Aorta (tissue), 5 donors: ENCODE measurements around the gene TCEA2. TPM values are rescaled to one million over a fixed set of nuclear protein-coding genes. Genes with fewer than 3 reads are reported as not detected.

Experiments used
- ATAC-seq: fragments of 200-7000 bp; cut with Tn5 transposase; one replicate; pipeline ENCODE4 v1.9.1; 2022; ENCODE audit warnings: moderate library complexity; ENCODE audit not compliant: low FRiP score
- DNase-seq, 2 donors: peaks; one replicate each; pipeline ENCODE4 v3.0.0-alpha.2; 2020
- H3K27ac ChIP-seq, 2 donors: one replicate each; pipeline ENCODE4 v1.5.1; 2013; ENCODE audit warnings: low read length in 2 of 2, mild to moderate bottlenecking in 2 of 2, moderate library complexity in 2 of 2, control low read depth in 1 of 2, inconsistent platforms in 1 of 2, low read depth in 1 of 2
- H3K27me3 ChIP-seq, 2 donors: one replicate each; pipeline ENCODE4 v1.6.1; 2013; ENCODE audit warnings: control low read depth in 1 of 2, low read length in 1 of 2, mild to moderate bottlenecking in 1 of 2, moderate library complexity in 1 of 2; ENCODE audit not compliant: insufficient read depth in 2 of 2, control insufficient read depth in 1 of 2
- H3K36me3 ChIP-seq, 2 donors: one replicate each; pipeline ENCODE4 v1.6.1; 2013; ENCODE audit warnings: control low read depth in 1 of 2, low read length in 1 of 2, mild to moderate bottlenecking in 1 of 2; ENCODE audit not compliant: insufficient read depth in 2 of 2, control insufficient read depth in 1 of 2
- H3K4me1 ChIP-seq, 2 donors: one replicate each; pipeline ENCODE4 v1.6.1; 2013; ENCODE audit warnings: low read length in 2 of 2, control low read depth in 1 of 2, mild to moderate bottlenecking in 1 of 2, moderate library complexity in 1 of 2; ENCODE audit not compliant: insufficient read depth in 2 of 2, control insufficient read depth in 1 of 2
- H3K4me3 ChIP-seq, 2 donors: one replicate each; pipeline ENCODE4 v1.5.1; 2013; ENCODE audit warnings: low read length in 2 of 2, control low read depth in 1 of 2, mild to moderate bottlenecking in 1 of 2
- H3K9me3 ChIP-seq: one replicate; pipeline ENCODE4 v1.6.1; 2013; ENCODE audit warnings: mild to moderate bottlenecking, low read length; ENCODE audit not compliant: control insufficient read depth
- WGBS, 2 donors: extraction: QIAGEN DNeasy Blood & Tissue Kit; methylation state at CpG; one replicate each; pipeline ENCODE4 v1.1.7; 2013; 5-methylcytosine and 5-hydroxymethylcytosine counted together
- intact Hi-C, 2 donors: fragments of 100-400 bp; cut with DNase I; formaldehyde crosslinking; loops; one replicate each; pipeline versions ENCODE4 v1.14.2 to v1.15.0; 2022
- polyA plus RNA-seq, 2 donors: library from polyadenylated mRNA; stranded (reverse); fragments of 200-250 nt; gene quantifications; one replicate each; pipeline ENCODE4 v1.2.3, GENCODE V29; 2013
- total RNA-seq, 2 donors: library from RNA; stranded (reverse); fragmentation: NEBNext Ultra II Directional; extraction: Animal tissue kit (Norgen Biotek cat#: 25700); gene quantifications; one replicate each; pipeline ENCODE4 v1.2.1, GENCODE V29; 2021
- donor health status: healthy with polysubstance abuse.
- donor health status: Bipolar disorder and iron deficiency.
- donor health status: DM: no; HTN: no; CAD: no.
- donor health status: DM: no; HTN: no; CAD: no.
- donor health status: DM: yes; HTN: yes; CAD: no.

The TCEA2 gene
- total and polyA plus RNA-seq, 4 donors: 26.2 to 80.1 (median 58.3) TPM

DNA sequence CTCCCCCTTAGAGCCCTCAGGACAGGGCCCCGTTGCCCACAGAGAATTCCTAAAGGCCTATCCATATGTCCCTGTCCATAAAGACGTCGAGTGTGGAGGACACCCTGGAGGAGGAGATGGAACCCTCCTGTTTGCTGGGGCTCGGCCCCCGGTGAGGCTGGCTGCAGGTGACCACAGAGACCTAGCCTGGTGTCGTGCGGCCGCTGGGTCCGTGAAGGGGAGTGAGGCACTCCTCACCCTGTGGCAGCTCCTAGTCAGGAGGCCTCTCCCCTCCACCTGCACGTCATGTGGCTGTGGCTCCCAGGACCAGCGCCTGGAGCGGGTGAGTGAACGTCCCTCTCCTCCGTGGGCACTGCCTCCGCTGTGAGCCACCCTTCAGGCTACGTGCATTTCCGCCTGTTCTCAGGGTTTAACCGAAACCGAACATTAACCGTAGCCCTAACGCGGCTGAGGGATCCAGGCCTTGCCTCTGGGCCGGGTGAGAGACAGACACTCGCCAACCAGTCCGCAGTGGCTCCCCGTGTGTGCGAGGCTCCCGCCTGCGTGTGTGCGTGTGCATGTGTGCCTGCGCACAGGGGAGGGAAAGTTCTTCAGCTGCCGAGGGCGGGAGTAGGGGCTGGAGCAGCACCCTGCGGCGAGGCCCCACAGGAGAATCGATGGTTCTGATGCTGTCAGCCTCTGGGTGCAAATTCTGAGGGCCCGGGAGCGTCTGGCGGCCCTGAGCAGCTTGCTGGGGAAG lies 5.9 kb upstream of the TCEA2 start:
- Histone ChIP-seq H3K4me3 (no peak overlapping the region), H3K36me3 (no peaks in the 10 kb centered on the region)
- no peak for ATAC-seq

DNA sequence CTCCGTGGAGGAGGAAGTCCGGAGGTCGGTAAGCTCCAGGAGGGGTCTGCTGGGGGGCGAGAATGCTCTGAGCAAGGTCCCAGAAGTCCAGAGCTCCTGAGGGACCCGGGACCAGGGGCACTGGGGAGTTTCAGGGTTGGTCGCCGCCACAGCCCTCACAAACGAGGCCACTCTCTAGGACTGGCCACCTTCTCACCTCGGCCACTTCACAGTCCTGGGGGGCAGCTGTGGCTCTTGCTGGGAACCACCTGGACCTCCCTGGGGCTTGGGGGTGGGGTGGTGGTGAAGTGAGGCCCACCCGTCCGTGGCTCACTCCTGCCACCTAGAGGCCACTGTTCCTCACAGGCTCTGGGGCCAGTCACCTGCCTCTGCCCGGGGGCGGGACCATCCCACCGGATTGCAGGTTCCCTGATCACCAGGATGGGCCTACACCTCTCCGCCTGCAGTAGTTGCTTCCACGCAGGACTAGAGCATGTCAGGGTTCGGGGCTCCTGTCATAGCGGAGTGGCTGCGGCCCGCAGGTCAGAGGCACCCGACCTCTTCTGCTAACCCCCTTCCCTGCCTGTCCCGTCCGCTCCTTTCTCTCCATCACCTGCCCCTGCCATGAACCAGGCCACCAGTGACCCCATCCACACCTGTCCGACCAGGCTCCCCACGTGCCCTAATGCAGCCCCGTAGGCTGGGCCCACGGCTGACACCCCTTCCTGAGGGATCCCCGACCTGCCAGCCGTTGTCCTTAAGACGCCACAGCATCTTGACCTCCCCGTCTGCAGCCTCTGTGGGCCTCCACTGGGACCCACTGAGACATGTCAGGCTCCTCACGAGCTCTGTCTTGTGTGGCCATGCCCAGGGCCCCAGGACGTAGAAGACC lies 5.1 kb upstream of the TCEA2 start:
- WGBS, 2 donors: 39 to 41% methylated on average over 33 of the region's 33 CpGs
- Histone ChIP-seq H3K9me3 (no peaks in the 10 kb centered on the region), H3K27me3 (no peaks in the 10 kb centered on the region), H3K4me1 (no peaks in the 10 kb centered on the region), H3K27ac (no peak overlapping the region), H3K36me3 (no peaks in the 10 kb centered on the region), H3K4me3 (no peak overlapping the region)
- intact Hi-C loops: no loop called here
- DNase-seq (peak; percentile 81 to 91), ATAC-seq (peak; percentile 70)

More for the DNA sequence above, 5.9 kb upstream of the TCEA2 start:
- no peak for DNase-seq
- Histone ChIP-seq H3K9me3 (no peaks in the 10 kb centered on the region), H3K27me3 (no peaks in the 10 kb centered on the region), H3K4me1 (no peaks in the 10 kb centered on the region), H3K27ac (no peak overlapping the region)
- intact Hi-C loops: no loop called here
- 72 to 74% methylated on average over 38 to 39 of the region's 39 CpGs for whole genome bisulfite sequencing, 2 donors

- no peak for ATAC-seq
- DNase-seq: no peak
- Histone ChIP-seq H3K4me1 (no peaks in the 10 kb centered on the region), H3K9me3 (no peaks in the 10 kb centered on the region), H3K27me3 (no peaks in the 10 kb centered on the region), H3K36me3 (no peaks in the 10 kb centered on the region), H3K4me3 (no peak overlapping the region), H3K27ac (no peak overlapping the region)
- intact Hi-C loops: no loop called here
- 79 to 88% methylated on average over 12 of the region's 12 CpGs for WGBS, 2 donors
These were observed 4.5 kb upstream of the TCEA2 start for GRCh38 chr20:64058536-64058935.

DNA sequence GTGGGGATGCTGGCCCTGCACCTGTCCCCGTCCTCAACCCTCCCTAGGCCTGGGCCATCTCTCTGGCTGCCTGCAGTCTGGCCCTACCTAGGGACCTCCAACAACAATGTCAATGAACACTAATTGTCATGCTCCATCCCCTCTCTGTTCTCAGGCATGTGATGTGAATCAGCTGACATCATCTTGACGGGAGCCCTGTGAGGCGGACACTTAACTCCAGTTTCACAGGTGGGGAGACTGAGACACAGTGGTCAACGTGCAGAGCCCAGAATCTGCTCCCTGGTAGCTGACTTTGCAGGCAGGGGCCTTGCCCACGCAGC lies 762 bp upstream of the TCEA2 start:
- 49 to 57% methylated on average over 5 of the region's 5 CpGs for WGBS, 2 donors
- H3K27me3 ChIP-seq: no peaks in the 10 kb centered on the region
- H3K27ac ChIP-seq: no peak overlapping the region
- DNase-seq: no peak
- intact Hi-C loops: loop anchor here in 1 of 2 donors (2.0 kb wide), 1 partner anchor 81 kb away; the partner anchor contains the start of gene PRPF6
- no peak overlapping the region for H3K4me3 ChIP-seq
- no peaks in the 10 kb centered on the region for H3K9me3 ChIP-seq
- H3K36me3 ChIP-seq: no peaks in the 10 kb centered on the region
- no peak for ATAC-seq
- H3K4me1 ChIP-seq: no peaks in the 10 kb centered on the region

DNA sequence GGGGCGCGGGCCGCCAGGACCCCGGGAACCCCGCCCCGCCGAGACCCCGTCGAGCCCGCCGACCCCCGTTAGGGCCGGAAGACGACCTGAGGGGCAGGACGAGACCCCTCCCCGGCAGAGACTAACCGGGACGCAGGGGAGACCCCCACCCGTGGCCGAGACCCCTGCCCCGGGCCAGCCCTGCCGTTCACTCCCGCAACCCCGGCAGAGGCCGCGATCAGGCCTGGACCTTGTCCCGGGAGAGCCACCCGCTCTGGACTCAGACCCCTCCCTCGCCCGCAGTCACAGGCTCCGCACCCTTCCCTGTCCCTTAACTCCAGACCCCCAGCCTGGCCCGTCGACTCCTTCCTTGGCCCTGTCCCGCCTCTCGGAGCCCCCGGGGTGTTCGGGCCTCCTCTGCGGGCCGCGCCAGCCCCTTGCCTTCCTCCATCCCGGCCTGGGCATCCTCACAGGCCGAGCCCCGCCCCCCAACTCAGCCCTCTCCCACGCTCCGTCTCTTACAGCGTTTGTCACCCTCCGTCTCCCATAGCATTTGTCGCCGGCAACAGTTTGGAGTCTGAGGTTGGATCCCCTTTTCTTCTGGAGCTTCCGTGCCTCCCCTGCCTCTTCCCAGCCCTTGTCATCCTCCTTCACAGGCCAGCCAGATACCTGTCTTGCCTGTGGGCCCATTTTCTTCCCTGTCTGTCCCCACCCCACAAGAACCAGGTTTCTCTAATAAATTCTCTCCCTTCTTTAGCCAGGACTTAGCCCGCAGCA lies 569 bp downstream of the TCEA2 start:
- no peaks in the 10 kb centered on the region for H3K9me3 ChIP-seq
- no peaks in the 10 kb centered on the region for H3K36me3 ChIP-seq
- DNase-seq (no peak), ATAC-seq (peak; percentile 17)
- no peaks in the 10 kb centered on the region for H3K4me1 ChIP-seq
- 0 to 1% methylated on average over 37 to 51 of the region's 51 CpGs for WGBS, 2 donors
- peak overlapping the region; percentile 16 to 31 for H3K27ac ChIP-seq
- no peaks in the 10 kb centered on the region for H3K27me3 ChIP-seq
- intact Hi-C loops: loop anchor here in 1 of 2 donors (2.0 kb wide), 1 partner anchor 83 kb away; the partner anchor contains the start of gene PRPF6
- peak overlapping the region; percentile 74 to 79 for H3K4me3 ChIP-seq

DNA sequence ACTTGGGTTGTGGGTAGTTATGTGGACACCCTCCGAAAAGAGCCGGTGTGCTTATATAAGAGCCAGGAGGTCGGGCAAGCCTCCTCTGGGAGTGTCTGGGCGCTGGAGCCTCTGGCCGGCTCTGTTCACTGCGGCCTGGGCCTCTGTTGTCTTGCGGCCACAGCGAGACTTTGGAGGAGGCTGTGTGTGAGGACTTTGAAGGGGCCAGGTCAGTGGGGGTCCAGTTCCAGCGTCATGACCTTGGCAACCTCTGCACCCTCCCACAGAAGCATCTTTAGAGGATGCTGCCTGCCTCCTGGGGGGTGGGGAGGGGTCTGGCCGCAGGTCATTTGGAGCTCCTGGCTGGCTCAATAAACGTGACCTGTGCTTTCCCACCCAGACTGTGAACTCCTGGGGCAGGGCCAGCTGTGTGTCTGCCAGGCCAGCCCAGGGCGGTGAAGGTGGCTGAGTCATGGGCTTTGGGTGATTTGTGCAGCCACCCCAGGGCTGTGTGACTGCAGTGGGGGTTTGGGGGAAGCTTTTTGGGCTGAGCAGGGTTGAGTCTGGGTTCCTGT lies 1.2 kb downstream of the TCEA2 start:
- peak in 1 of 2 donors; percentile 87 for DNase-seq
- no peaks in the 10 kb centered on the region for H3K4me1 ChIP-seq
- H3K4me3 ChIP-seq: peak overlapping the region; percentile 74 to 79
- no peaks in the 10 kb centered on the region for H3K36me3 ChIP-seq
- H3K9me3 ChIP-seq: no peaks in the 10 kb centered on the region
- peak overlapping the region in 1 of 2 donors; percentile 9 for H3K27ac ChIP-seq
- 4 to 8% methylated on average over 12 of the region's 12 CpGs for WGBS, 2 donors
- no peak for ATAC-seq
- H3K27me3 ChIP-seq: no peaks in the 10 kb centered on the region
- intact Hi-C loops: no loop called here

GRCh38 chr20:64065062-64065973 lies 2.3 kb downstream of the TCEA2 start:
- 63 to 65% methylated on average over 27 of the region's 27 CpGs for WGBS, 2 donors
- intact Hi-C loops: no loop called here
- DNase-seq (no peak), ATAC-seq (no peak)
- H3K4me3 ChIP-seq: no peak overlapping the region
- no peaks in the 10 kb centered on the region for H3K36me3 ChIP-seq
- H3K27me3 ChIP-seq: no peaks in the 10 kb centered on the region
- no peaks in the 10 kb centered on the region for H3K9me3 ChIP-seq
- no peak overlapping the region for H3K27ac ChIP-seq
- H3K4me1 ChIP-seq: no peaks in the 10 kb centered on the region

GRCh38 chr20:64065974-64066343 lies 3.0 kb downstream of the TCEA2 start:
- intact Hi-C loops: no loop called here
- no peak overlapping the region for H3K4me3 ChIP-seq
- ATAC-seq (no peak), DNase-seq (no peak)
- H3K27ac ChIP-seq: no peak overlapping the region
- no peaks in the 10 kb centered on the region for H3K36me3 ChIP-seq
- H3K27me3 ChIP-seq: no peaks in the 10 kb centered on the region
- H3K4me1 ChIP-seq: no peaks in the 10 kb centered on the region
- WGBS, 2 donors: 61 to 63% methylated on average over 5 of the region's 5 CpGs
- H3K9me3 ChIP-seq: no peaks in the 10 kb centered on the region
